Occipital lobe (tissue), 2 donors: Measurements from ENCODE around the gene FAM229A. TPM values are rescaled to one million over a fixed set of nuclear protein-coding genes. Genes with fewer than 3 reads are reported as not detected.
"Not testable (repeated sequence)": the region's sequence is repeated elsewhere in the genome, so short reads cannot be mapped to it uniquely, and the experiment has no call there.

Source experiments
- DNase-seq: peaks from one replicate; lab custom pipeline; 2025; lab: John Stamatoyannopoulos, UW
- total RNA-seq: library from RNA; depleted of rRNA; stranded (reverse); fragments of >200 nt; gene quantifications from one replicate; pipeline ENCODE4 v1.2.3, GENCODE V29; 2014

FAM229A gene
- total RNA-seq, 1 donor from 2014 or later, result 1.6 TPM

GRCh38 chr1:32377541-32378220 is 15.4 kb upstream of the FAM229A start:
- DNase-seq, result no peak

DNA sequence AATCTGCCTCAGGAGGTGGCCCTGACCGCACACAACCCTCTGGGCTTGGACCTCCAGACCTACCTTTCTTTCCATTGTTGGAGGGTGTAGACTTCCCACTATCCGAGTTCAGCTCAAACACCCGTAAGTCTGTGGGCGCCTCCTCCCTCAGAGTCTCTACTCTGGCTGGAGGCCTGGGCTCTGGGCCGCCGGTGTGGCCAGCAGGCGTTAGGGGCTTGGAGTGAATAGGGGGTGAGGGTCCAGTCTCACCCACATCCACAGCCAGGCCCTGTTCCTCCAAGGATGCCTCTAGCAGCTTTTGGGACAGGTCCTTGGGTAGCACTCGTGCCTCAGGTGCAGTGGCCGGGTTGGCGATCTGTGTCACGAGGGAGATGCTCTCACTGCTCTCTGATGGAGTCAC is 13.9 kb upstream of the FAM229A start:
- DNase-seq, result no peak

- DNase-seq, result no peak
Measured at GRCh38 chr1:32373996-32374592, 11.8 kb upstream of the FAM229A start.

DNA sequence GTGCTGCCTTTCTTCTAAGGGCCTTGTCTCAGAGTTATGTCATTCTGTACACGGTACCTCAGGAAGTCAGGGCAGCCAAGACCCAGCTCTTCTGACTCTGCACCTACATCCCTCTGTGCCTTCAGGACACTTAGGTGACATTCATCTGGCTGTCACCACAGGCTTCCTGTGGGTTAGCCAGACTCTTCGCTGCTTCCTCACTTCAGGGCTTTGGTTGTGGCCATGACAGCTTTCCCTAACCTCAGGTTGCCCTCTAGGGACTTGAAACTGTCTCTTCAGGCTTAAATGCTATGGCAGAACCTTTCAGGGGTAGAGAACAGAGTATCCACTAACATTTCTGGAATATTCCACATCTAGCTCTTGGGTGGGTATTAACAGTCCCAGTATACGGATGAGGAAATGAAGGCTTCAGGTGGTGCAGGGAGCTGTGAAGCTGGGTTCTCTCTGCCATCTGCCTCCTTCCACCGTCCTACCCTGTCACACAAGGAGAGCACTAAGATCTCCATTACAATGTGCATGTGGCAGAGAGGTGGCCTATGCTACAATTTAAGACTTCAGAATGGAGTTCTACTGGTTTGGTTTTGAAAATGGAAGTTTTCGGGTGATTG is 10.0 kb upstream of the FAM229A start:
- no peak for DNase-seq

DNA sequence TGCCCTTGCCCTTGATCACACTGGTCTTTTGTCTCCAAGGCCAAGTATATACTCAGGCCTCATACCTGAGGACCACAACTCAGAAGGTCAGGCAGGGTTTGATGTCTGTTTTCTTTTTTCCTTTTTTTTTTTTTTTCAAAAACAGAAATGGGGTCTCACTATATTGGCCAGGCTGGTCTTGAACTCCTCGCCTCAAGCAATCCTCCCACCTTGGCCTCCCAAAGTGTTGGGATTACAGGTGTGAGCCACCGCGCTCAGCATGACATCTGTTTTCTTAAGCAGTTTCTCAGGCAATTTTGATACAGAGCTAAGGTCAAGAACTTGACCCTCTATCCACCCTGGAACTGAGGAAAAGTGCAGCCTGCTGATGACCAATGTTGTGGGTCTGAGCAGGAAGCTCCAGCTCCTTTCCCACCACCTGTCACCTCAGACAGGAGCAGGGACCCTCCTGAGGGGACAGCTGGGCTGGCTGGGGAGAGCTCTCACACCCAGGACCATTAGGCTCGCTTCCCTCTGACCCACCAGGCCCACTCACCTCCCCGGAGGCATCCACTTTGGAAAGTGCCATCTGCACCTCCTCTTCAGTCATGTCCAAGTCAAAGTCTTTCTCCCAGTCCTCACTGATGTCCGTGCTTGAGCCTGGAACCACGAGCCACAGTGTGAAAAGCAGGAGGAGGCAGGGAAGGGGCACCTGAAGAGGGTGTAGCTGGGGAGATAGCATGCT is 5.8 kb upstream of the FAM229A start:
- DNase-seq, result no peak

GRCh38 chr1:32365445-32365844 is 3.2 kb upstream of the FAM229A start:
- DNase-seq, result no peak

- DNase-seq, result no peak
Measured at GRCh38 chr1:32364836-32365235, 2.6 kb upstream of the FAM229A start.

DNA sequence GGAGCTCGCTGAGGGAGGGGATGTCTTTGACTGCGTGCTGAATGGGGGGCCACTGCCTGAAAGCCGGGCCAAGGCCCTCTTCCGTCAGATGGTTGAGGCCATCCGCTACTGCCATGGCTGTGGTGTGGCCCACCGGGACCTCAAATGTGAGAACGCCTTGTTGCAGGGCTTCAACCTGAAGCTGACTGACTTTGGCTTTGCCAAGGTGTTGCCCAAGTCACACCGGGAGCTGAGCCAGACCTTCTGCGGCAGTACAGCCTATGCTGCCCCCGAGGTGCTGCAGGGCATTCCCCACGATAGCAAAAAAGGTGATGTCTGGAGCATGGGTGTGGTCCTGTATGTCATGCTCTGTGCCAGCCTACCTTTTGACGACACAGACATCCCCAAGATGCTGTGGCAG is 1.4 kb upstream of the FAM229A start:
- no peak for DNase-seq

DNA sequence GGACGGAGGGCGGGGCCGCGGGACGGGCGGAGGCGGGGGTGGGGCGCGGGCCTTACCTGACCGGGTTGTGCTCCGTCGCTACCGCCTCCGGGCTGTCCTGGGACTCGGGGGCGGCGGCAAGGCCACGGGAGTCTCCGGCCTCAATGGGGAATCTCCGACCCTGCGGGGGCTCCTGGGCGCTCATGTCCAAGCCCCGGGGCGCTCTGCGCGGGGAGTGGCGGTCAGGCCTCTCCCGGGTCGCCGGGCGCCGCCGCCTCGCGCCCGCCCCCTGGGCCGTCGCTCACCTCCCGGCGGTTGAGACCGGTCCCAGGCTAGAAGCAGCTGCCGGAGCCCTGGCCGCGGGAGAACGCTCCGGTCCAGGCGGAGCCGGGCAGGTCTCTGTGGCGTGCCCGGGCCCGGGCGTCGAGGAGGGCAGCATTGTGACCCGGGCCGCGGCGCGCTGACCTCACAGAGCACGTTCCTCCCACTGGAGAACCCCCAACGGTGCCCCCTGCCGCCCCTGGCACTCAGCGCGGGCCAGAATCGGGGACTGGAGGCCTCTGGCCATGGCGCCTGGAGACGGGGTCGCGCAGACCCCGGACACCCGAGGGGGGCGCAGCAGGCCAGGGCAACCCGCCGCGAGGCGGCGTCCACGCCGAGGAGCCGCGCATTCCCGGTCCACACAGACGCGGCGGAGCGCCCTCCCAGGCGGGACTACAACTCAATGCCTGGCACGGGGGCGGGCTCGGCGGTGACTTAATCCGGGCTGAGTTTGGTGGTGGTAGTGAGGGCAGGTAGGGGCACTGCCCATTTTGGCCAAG is 411 bp downstream of the FAM229A start:
- DNase-seq, result peak; percentile 47

DNA sequence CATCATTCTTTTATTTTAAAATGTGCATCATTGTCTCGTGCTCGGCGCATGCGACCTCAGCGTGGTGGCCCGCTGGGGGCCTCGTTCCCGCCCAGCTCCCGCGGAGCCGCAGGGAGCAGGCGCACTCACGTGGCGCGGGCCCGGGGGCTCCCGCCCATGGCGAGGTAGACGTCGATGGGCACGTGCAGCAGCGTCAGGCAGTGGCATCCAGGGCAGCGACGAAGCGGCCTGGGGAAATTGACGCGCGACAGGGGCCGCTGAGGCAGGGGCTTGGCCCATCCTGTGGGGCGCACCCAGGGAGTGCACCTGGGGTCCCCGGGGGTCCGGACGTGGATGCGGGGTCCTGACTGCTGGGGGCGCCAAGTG is 994 bp downstream of the FAM229A start:
- no peak for DNase-seq

DNA sequence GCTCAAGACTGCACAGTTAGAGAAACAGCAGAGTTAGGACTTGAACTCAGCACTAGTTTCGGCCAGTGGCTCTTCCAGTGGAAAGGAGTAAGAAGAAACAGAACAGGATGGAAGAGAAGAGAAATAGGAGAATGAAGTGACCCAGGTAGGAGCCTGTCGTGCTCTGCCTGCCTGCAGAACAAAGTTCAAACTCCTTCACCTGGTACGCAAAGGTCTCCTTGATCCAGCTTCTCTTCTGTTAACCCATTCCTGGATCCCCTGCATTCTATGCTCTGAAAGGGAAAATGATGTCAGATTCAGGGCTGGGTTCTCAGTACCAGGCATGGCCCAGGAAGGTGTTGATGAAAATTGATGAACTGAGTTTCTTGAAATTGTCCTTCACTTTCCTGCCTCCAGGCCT is 3.9 kb downstream of the FAM229A start:
- DNase-seq, result no peak

DNA sequence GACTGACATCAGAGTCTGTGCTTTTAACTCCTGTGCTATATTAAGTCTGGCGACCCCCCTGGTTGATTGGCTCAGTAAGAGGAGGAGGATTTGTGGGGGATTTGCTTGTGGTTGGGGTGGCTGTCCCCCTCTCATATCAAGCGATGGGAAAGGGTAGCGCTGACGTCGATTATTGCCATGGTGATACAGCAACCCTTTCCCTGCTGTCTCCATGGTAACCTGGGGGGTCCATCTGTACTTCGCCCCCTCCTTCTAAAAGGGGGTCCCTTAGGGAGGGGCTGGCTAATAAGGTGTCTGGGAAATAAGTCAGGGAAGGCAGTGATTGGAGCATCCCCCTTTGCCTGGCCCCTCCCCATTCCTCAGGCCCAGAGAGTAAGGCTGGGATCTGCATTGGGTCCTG is 4.7 kb downstream of the FAM229A start:
- DNase-seq, result no peak

- DNase-seq, result no peak
Measured at GRCh38 chr1:32356478-32356877, 5.8 kb downstream of the FAM229A start.

DNA sequence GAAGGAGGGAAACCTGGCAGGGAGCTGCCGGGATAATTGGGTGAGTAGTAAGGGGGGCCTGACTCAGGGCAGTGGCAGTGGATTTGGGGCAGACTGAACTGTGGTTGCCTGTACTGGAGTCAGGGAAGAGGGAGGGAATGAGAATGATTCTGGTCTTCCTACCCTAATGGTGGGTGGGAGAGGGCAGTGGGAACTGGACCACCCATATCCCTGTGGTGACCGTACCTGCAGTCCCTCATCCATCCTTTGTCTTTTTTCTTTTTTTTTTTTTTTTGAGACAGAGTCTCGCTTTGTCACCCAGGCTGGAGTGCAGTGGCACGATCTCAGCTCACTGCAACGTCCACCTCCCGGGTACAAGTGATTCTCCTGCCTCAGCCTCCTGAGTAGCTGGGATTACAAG is 6.5 kb downstream of the FAM229A start:
- not testable (repeated sequence) for DNase-seq

DNA sequence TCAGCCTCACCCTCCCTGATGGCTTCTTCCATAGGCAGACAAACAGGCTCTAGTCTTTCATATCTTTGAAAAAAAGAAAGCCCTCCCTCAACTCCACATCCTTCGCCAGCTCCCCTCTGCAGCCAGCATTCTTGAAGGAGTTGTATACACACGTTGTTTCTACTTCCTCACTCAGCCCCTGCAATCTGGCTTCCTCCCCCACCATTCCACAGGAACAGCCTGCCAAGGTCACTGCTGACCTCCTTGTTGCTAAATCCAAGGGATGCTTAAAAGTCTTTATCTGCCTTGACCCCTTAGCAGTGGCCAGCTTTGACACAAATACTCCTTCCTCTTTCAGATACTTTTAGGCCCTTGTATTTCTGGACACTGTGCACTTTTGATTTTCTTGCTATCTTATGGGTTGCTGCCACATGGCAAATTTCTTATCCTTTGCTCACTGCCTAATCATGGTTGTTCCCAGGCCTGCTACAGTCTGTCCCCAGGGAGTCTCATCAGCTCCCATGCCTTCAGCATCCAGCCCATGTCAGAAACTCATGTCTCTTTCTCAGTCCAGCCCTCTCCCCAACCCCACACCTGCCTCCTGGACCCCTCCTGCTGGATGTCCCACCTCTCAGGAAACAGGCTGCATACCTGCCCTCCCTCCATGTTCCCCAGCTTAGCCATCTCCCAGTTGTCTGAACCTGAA is 8.3 kb downstream of the FAM229A start:
- no peak for DNase-seq

DNA sequence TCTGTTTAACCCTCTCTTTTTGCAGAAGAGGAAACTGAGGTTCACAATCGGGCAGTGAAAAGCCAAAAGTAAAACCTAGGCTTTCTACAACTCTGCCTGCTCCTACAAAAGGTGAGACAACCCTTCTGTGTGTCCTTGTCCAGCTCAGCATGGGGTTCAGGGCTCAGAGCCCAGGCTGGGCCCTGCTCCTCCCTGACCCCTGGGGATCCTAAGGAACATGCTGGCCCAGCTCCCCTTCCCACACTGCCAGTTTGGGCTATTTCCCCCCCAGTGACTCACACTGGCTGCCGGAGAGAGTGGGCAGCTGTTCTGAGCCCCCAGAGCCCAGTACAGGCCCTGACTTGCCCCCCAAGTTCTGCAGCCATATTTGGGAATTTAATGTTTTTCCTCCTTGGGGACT is 8.9 kb downstream of the FAM229A start:
- no peak for DNase-seq

- no peak for DNase-seq
Measured at GRCh38 chr1:32352831-32353383, 9.4 kb downstream of the FAM229A start.

DNA sequence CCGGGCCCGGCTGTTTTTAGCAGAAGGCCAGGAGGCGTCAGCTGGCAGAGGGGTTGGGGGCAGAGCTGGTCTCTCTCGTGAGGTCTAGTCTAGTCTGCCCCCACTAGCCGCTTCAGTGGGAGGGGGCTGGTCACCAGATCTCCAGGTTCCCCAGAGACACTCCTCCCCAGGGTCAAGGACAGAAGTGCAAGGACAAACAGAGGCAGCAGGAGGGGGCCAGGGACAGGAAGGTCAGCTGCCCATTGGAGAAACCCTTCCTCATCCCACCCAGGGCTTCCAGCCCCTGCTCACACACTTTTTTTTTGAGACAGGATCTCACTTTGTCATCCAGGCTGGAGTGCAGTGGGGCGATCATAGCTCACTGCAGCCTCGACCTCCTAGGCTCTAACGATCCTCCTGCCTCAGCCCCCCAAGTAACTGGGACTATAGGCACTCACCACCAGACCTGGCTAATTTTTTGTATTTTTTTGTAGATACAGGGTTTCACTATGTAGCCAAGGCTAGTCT is 10.0 kb downstream of the FAM229A start:
- no peak for DNase-seq

DNA sequence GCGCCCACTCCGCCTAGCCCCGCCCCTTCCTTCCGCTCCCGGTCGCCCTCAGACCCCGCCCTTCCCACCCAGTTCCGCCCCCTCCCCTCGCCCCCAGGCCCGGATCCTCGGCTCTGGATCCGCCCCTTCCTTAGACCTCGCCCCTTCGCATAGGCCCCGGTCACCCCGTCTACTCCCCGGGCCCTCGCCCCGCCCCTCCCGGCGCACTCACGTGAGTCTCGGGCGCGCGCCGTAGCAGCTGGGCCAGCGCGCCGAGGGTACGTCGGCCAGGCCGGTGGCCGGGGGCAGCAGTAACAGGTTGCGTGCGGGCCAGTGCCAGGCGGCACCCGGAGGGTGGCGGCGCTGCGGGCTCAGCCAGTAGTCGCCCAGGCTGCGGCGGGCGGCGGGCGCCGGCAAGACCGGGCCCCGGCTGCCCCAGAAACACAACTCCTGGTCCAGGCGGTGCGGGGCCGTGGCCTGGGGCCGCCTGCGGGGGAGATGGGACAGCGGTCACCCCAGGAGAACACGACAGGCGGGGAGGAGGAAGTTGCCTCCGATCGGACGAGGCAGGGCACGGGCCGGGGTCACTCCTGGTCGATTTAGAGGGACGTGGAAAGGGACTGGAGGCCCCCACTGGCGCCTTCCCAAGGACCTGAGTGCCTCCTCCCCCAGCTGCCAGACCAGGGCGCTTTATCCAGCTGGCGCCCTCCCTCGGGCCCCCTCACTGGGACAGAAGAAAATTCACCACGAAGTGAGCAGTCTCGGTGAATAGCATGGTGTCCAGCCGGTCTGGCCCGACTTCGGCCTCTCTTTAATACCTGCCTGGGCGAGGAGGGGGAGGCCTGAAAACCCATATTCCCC is 10.7 kb downstream of the FAM229A start:
- peak; percentile 87 for DNase-seq
